ENCODE measurements around the gene TANGO6. TPM values are rescaled to one million over a fixed set of nuclear protein-coding genes. Genes with fewer than 3 reads are reported as not detected.
"Not testable (repeated sequence)": the region's sequence is repeated elsewhere in the genome, so short reads cannot be mapped to it uniquely, and the experiment has no call there.

Gene TANGO6
- total RNA-seq, 1 experiment from 2014 or later = 7.8 TPM

- not testable (repeated sequence) for DNase-seq (ENCODE audit: low read depth)
These were observed 208.1 kb downstream of the TANGO6 start for GRCh38 chr16:69051517-69051830.

DNA sequence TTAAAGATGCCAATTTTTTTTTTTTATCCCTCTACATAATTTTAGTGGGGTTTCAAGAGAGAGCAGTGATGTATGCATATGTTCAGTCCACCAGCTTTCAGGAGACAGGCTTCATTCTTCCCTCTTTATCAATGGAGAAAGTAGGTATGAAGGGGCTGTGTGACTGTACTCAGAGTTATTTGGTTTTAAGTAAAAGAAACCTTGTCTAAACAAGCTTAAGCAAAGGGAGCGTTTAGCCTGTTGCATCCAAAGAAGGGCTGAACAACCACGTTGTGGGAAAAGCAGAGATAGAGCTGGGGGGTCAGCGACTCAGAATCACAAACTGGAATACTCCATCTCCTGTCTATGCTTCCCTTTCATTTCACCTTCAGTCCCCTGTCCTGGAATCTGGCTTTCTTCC is 211.7 kb downstream of the TANGO6 start:
- no peak for DNase-seq (ENCODE audit: low read depth)

GRCh38 chr16:69055980-69056379 is 212.6 kb downstream of the TANGO6 start:
- DNase-seq (ENCODE audit: low read depth) = no peak

DNA sequence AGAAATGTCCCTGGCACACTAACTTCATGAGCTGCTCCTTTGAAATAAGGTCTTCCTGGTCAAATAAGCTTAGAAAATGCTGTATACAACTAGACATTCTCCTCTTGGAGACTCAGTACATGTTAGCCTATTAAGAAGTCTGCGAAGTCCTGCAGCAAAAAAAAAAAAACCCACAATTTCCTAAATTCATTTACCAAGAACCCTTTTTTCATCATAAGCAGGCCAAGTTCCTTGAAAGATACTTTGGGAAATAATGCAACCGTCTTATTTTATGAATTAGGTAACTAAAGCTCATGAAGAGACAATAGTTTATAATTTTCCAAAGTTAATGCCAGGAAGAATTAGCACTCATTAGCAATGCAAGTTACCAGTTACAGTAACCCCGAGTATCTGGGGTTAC is 213.1 kb downstream of the TANGO6 start:
- no peak for DNase-seq (ENCODE audit: low read depth)

- DNase-seq (ENCODE audit: low read depth) = peak; percentile 92
These were observed 214.4 kb downstream of the TANGO6 start for GRCh38 chr16:69057400-69058378.

- DNase-seq (ENCODE audit: low read depth) = not testable (repeated sequence)
These were observed 220.2 kb downstream of the TANGO6 start for GRCh38 chr16:69063491-69063890.

DNA sequence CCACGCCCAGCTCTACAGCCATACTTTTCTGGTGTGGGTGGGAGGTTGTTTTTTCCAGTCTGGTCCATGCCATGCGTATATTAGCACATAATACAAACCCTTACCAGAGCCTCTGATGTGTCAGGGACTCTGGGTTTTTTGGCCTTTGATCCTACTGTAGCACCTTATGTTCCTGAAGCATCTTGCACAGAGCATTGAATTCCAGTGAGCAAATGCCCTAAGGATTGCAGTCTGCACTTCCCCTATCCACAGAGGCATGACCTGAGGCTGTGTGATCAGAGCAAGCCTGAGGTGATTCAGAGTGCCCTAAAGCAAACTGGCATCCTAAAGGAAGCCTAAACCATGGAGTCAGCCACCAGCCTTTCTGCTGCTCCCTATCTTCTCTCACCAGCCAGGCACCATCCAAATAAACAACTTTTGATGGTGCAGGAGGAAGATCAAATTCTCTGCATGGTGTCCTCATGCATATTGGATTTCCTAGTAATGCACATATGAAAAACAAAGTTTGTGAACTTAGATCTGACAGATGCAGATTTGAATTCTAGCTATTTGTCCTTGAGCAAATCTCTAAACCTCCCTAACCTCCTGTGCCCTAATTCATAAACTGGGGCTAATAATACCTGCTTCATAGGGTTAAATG is 220.9 kb downstream of the TANGO6 start:
- peak; percentile 94 for DNase-seq (ENCODE audit: low read depth)

- DNase-seq (ENCODE audit: low read depth) = peak; percentile 40
These were observed 221.5 kb downstream of the TANGO6 start for GRCh38 chr16:69064764-69065313.

DNA sequence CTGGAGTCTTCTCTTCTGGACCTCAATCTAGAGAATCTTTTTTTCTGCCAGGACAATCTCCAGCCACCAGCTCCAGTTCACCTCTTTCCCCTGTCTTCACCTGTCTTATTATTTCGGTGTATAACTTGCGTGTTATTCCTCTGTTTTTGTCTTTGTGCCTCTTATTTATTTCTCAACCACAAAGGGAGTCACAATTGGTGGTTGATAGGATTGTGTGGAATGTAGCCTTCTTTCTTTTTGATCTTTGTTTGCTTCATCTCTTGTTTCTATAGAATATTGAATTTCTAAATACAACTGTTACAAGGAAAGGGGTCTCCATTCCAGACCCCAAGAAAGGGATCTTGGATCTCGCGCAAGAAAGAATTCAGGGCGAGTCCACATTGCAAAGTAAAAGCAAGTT is 226.2 kb downstream of the TANGO6 start:
- peak; percentile 32 for DNase-seq (ENCODE audit: low read depth)

DNA sequence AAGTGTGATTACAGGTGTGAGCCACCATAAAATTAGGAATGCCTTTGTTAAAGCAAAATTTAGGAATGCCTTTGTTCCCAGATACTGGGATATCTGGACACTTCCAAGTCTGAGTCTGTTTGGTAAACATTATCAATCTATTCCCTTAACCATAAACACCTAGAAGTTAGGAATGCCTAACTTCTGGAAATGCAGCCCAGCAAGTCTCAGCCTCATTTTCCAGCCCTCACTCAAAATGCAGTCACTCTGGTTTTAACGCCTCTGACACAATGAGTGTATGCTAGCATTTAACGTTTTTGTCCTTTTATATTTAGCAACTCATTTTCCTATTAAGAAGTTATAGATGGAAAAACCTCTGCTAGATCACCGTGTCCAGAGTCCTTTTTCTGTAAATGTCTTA is 227.7 kb downstream of the TANGO6 start:
- DNase-seq (ENCODE audit: low read depth) = no peak

GRCh38 chr16:69072640-69072974 is 229.3 kb downstream of the TANGO6 start:
- DNase-seq (ENCODE audit: low read depth) = no peak

GRCh38 chr16:69073181-69073702 is 229.9 kb downstream of the TANGO6 start:
- peak; percentile 96 for DNase-seq (ENCODE audit: low read depth)

- DNase-seq (ENCODE audit: low read depth) = peak; percentile 94
These were observed 233.9 kb downstream of the TANGO6 start for GRCh38 chr16:69077251-69077650.

DNA sequence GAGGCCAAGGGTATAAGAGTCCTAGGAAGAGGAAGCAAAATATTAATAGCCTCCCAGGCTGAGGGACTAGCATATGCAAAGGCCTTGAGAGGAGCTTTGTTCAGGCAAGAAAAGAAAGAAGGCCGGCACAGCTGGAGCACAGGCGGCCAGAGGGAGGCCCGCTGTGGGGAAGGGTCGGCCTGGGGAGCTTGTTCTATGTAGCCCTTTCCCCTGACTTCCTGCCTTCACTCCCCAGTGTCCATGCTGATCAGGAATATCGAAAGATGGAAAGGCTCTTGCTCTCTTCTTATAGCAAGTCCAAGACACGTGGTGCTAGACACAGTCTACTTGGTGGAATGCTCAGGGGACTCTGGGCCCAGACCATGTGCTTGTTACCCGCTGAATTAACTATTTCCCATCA is 234.7 kb downstream of the TANGO6 start:
- DNase-seq (ENCODE audit: low read depth) = no peak

- DNase-seq (ENCODE audit: low read depth) = no peak
These were observed 236.4 kb downstream of the TANGO6 start for GRCh38 chr16:69079697-69080096.

DNA sequence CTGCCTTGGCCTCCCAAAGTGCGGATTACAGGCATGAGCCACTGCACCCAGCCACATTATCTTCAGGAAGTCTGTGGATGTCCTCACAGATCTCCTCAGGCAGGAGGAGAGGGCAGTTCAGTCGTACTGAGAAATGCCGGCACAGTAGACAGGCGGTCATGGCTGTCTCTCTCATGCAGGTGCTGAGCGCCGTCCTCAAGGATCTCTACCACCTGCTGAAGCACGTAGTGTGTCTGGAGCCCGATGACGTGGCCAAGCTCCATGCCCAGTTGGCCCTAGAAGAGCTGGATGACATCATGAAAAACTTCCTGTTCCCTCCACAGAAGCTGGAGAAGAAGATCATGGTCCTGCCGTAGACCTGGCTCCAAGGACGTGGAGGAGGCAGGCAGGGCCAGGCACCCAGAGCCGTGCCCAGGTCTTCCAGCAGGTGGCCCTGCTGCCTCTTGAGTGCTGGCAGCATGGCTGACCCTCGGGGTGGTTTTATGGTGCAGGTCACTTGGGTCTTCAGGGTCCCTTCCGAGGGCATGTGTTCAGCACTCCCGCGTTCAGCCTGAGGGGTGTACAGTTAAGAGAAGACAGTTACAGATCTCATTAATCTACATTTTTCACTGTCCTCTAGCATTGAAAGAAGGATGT is 240.1 kb downstream of the TANGO6 start:
- DNase-seq (ENCODE audit: low read depth) = no peak

GRCh38 chr16:69084289-69084688 is 241.0 kb downstream of the TANGO6 start:
- no peak for DNase-seq (ENCODE audit: low read depth)

GRCh38 chr16:69085032-69085695 is 241.8 kb downstream of the TANGO6 start:
- no peak for DNase-seq (ENCODE audit: low read depth)

- DNase-seq (ENCODE audit: low read depth) = no peak
These were observed 243.8 kb downstream of the TANGO6 start for GRCh38 chr16:69087161-69087581.

GRCh38 chr16:69088684-69089083 is 245.4 kb downstream of the TANGO6 start:
- no peak for DNase-seq (ENCODE audit: low read depth)

DNA sequence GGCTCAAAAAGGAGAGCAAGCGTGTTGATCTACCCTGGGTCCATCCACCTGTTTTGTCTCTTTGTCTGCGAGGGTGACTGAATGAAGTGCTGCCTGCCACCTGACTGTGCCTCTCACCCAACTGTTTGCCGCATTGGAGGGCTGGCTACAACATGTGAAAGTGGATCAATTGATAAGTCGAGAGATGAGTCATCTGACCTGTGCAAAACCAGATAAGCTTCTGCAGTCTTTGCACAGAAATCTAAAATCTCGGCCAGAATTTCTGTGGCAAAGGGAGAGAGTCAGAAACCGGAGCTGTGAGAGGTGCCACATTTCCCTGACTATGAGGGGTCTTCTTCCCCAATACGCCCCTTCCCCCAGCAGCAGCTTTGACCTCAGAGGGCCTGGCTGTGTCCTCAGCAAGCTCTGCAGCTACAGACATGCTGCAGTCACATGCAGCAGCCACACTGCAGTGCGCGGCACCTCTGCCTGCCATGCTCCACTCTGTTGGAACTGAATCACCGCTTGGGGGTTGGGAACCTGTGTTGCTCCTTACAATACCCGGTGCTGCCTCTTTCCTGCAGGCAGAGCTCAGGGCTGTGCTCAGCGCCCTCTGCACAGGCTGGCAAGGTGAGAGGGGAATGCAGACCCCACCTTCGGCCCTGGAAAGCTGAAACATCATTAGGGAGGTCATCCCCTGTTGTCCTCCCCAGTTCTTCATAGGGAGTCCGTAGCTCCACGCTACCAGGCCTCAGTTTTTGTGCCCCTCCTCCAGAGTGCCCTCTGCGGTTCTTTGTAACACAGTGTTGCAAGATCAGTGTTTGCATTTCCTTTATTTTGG is 246.0 kb downstream of the TANGO6 start:
- DNase-seq (ENCODE audit: low read depth) = no peak
